Fibroblast of skin of left biceps (primary cell): ENCODE data around the gene NF2.
A peak's percentile ranks its signal among the peaks of the same experiment; 100 is the strongest.

Experiments
- DNase-seq, 2 experiments: peaks; one replicate each; pipeline ENCODE4 v3.0.0-alpha.2; 2013; ENCODE audit warnings: low read depth in 2 of 2

NF2 gene

DNA sequence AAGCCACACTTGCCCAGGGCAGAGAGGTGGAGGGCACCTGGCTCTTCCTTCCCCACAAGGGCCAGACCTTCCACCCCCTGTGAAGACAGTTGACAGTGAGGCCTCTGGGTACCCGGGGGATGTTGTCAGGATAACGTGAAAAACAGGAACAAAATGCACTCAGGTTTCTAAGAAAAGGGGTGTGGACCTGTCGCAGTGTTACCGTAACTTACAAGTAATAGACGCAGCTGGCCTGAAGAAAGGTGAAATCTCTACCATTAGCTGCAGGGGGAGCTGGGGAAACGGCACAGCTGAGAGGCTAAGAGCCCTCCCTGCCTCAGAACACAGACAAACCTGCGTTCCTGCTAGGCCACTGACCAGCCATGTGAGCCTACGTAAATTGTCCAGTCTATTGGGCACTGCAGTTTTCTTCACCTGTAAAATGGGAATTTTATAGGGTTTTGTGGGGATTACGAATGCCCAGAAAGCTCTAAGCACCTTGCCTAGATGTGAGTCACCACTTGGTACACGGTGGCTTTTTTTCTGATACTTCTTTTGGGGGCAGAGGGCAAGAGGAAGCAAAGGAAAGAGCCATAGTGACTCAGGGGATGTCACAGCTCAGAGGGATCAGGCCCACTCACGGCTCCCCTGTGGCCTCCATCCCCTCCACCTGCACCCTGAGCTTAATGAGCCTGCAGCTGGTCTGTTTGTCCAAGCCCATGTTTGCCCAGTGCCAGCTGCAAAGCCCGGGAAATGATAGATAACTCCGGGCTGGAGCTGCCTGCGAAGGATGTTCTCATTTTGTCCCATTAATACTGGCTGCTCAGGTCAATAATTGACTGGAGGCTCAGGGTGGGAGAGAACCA lies 97.9 kb downstream of the NF2 start:
- no peak for DNase-seq

DNA sequence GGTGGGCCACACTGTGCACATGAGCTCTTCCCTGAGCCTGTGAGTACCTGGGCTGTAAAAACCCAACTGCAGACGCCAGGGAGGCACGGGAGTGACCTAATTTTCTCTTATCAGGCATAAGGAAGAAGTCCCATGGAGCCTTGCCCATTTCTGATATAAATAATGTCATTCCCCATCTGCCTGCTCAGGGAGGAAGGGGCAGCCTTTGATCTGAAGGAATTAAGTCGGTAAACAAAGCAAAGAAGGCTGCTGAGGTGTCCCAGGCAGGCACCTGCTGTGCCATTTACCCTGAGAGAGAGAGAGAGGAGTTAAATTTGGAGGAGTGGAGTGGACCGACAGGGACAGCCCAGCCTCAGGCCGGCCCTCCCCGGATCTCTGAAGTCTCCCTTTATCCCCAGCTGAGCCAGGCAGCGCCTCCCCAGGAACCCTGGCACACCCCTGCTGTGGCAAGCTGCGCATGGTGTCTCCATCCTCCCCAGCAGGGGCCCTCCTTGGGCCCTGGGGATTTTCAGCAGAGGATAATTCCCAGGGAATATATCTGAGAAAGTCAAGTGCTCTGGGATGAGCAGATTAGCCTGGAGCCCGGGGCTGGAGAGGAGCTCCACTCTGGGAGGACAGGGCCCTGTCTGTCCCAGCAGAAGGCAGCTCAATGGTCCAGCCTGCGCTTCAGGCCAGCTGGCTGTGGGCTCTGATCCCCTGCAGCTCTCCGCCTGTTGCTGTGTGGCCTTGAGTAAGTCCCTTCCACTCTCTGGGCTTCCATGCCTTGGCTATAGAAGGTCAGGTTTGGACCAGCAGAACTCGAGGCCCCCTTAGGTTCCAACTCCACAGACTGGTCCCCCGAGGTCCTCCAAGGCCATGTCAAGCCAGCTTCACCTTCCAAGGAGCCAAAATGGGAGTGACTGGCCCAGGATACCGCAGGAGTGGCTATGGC lies 98.8 kb downstream of the NF2 start:
- DNase-seq = no peak

DNA sequence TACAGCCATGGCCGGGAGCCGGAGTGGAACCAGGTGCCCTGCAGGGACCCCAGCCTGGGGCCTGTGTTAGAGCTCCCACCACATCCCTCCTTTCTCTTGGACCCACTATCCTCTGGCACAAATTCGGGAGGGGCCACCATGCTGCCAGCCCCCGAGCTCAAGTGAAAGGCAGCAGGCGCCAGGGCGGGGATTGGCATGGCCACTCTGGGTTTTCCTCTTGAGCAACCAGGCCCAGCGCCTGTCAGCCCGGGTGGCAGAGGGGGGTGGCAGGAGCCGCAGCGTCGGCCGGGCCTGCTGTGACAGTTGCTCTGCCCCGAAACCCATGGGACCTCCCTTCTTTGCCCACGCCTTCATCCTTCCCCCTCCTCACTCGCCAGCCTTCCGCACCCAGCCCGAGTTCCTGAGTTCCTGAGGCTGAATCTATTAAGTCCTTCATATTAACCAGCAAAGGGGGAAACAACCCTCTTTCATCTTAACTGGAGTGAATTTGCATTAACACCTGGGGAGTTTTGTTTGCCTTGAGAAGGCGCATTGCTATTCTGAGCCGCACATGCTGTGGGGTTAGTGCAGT lies 99.6 kb downstream of the NF2 start:
- DNase-seq = no peak

GRCh38 chr22:29703569-29704195 lies 100.2 kb downstream of the NF2 start:
- no peak for DNase-seq

GRCh38 chr22:29704528-29705285 lies 101.3 kb downstream of the NF2 start:
- DNase-seq = no peak

DNA sequence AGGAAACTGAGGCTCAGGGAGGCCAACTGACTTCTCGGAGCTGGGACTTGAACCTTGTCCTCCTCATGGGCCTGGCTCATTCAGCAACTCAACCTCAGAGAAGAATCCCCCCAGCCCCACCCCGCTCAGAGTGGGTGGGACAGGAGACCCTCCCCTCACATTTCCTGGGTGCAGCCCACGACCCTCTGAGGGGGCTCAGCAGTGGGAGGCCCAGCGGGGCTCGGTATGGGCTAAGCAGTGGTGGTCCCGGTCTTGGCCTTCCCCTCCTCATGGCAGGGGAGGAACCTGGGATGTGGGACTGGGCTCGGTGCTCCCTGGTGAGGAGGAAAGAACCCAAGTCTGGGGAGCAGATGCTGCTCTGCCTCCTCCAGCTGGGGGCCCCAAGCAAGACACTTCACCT lies 102.2 kb downstream of the NF2 start:
- no peak for DNase-seq

DNA sequence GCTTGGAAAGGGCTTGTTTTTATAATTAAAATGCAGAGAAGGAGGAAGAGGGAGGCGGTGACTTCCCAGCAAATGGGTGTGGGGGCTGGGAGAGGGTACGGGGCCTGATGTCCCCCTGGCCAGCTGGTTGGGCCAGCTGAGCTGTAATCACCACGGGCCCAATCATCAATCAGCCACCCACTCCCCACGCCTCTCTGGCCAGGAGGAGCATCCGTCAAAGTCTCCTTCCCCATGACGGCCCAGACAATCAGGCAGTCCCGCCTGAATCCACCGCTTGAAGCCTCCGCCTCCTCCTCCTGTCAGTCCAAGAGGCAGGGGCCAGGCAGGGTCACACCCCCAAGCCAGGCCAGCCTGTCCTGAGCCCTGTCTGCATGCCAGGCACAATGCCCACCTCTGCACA lies 103.1 kb downstream of the NF2 start:
- DNase-seq = no peak

- DNase-seq = no peak
Measured at GRCh38 chr22:29707010-29707409, 103.6 kb downstream of the NF2 start.

- no peak for DNase-seq
Measured at GRCh38 chr22:29707471-29707870, 104.0 kb downstream of the NF2 start.

GRCh38 chr22:29710193-29710592 lies 106.8 kb downstream of the NF2 start:
- no peak for DNase-seq

- DNase-seq = no peak
Measured at GRCh38 chr22:29710922-29711593, 107.6 kb downstream of the NF2 start.

GRCh38 chr22:29712119-29712518 lies 108.7 kb downstream of the NF2 start:
- DNase-seq = no peak

- no peak for DNase-seq
Measured at GRCh38 chr22:29713156-29713727, 109.8 kb downstream of the NF2 start.

DNA sequence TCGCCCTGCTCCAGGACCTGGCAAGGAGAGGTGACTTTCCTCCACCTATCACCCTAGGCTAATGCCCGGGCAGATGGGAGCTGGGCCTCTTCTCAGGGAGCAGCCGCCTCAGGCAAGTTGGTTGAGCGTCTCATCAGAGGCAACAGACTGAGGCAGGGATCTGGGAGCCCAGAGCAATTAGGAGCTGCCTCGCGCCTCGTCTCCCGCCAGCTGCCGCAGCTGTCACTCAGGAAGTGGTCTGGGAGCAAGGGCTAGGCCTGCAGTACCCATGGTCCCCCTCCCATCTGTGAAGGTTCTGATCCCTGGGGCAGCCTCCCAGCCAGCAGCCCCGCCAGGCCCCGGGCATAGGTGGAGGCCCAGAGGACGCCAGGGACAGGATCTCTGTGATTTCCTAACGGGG lies 111.8 kb downstream of the NF2 start:
- no peak for DNase-seq

DNA sequence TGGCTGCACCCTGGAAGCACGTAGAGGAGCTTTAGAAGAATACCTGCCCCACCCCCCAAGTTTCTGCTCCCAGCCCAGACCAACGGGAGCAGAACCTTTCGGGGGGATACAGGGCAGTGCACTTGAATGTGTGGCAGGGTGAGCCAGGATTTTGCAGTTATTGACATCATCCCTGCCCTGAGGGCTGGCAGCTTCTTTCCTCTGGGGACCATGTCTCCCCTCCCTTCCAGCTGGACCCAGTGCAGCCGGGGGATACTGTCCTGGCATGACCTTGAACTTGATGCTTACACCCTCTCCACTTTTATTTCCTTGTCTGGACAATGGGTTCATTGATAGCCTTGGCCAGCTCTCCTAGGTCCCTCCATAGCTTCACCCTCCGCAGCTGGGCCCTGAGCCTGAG lies 112.3 kb downstream of the NF2 start:
- no peak for DNase-seq

DNA sequence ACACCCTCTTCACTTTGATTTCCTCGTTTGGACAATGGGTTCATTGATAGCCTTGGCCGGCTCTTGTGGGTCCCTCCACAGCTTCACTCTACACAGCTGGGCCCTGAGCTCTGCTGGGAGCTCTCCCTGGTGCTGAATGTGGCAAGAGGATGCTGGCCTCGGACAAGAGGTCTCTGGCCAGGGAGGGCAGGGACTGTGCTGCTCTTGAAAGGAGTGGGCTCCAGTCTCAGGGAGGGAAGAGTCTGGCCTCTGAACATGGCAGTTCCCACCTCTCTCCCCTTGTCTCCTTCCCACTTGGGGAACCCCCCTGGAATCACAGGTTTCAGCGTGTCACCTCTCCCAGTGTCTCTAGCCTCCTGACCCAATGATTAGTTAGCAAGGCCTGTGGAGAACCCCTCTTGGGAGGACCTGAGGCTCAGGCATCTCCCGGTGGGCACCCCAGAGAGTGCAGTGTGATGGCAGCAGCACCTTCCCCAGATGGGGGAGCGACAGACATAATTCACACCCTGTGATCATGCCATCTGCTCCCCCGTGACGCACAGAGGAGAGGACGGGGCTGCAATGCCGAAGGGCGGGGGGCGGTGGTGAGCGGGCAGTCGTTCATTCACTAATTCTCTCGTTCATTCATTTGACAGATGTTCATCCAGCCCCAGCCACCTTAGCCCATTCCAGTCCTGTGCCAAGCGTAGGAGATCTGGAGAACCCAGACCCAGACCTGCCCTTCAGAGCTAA lies 113.5 kb downstream of the NF2 start:
- DNase-seq = peak in 1 of 2 experiments; percentile 21

- no peak for DNase-seq
Measured at GRCh38 chr22:29717789-29718188, 114.4 kb downstream of the NF2 start.

- DNase-seq = no peak
Measured at GRCh38 chr22:29718949-29719898, 115.8 kb downstream of the NF2 start.
